HepG2 (cell line): Measurements from ENCODE around the gene ACOT9. TPM values are rescaled to one million over a fixed set of nuclear protein-coding genes. Genes with fewer than 3 reads are reported as not detected.
A peak's percentile ranks its signal among the peaks of the same experiment; 100 is the strongest.

ENCODE experiments used
- AGO2 ChIP-seq: fragments of 200-400 bp; formaldehyde crosslinking; optimal IDR thresholded peaks from 2 replicates; pipeline ENCODE3; 2017; ENCODE audit warnings: mild to moderate bottlenecking, low read depth, low read length, moderate library complexity
- ATF4 ChIP-seq, 2 experiments: fragments of 450-650 bp in 1 of 2; sonication (generic) in 1 of 2; formaldehyde crosslinking; IDR thresholded peaks; 2 replicates each; pipeline versions ENCODE4 v1.5.0 to v1.8.0; 2020 to 2022; ENCODE audit warnings: mild to moderate bottlenecking in 1 of 2, missing genetic modification reagents in 1 of 2
- CHD2 ChIP-seq: IDR thresholded peaks from 2 replicates; pipeline ENCODE4 v1.6.1; 2011; ENCODE audit warnings: low read depth, low read length, improper control_type of control experiment
- FIP1L1 ChIP-seq: fragments of 200-400 bp; formaldehyde crosslinking; IDR thresholded peaks from 2 replicates; pipeline ENCODE4 v1.6.1; 2018; ENCODE audit warnings: low read depth, mild to moderate bottlenecking, low read length, moderate library complexity, borderline replicate concordance; ENCODE audit not compliant: insufficient read depth
- MXI1 ChIP-seq: IDR thresholded peaks from 3 replicates; pipeline ENCODE4 v1.6.1; 2012; ENCODE audit warnings: low read depth, low read length, inconsistent platforms, borderline replicate concordance
- MYNN ChIP-seq: sonication (generic); formaldehyde crosslinking; IDR thresholded peaks from 2 replicates; pipeline ENCODE4 v1.4.0; 2020; ENCODE audit warnings: mild to moderate bottlenecking, low read depth, missing genetic modification reagents
- NFYB ChIP-seq: sonication (generic); formaldehyde crosslinking; IDR thresholded peaks from 2 replicates; pipeline ENCODE4 v1.4.0; 2020; ENCODE audit warnings: missing genetic modification reagents
- NRL ChIP-seq: sonication (generic); formaldehyde crosslinking; IDR thresholded peaks from 2 replicates; pipeline ENCODE4 v1.5.0; 2020; ENCODE audit warnings: missing genetic modification reagents, mild to moderate bottlenecking, moderate library complexity, borderline replicate concordance
- PHF5A ChIP-seq: IDR thresholded peaks from one replicate; pipeline ENCODE4 v1.6.1; 2018; ENCODE audit warnings: low read depth, missing genetic modification reagents; ENCODE audit not compliant: unreplicated experiment
- PPARG ChIP-seq: conservative IDR thresholded peaks from 2 replicates; pipeline ENCODE4 v1.6.1; 2016; ENCODE audit warnings: missing biosample characterization, missing genetic modification reagents
- RARA ChIP-seq: IDR thresholded peaks from 2 replicates; pipeline ENCODE4 v1.6.1; 2016; ENCODE audit warnings: missing genetic modification reagents, missing compliant biosample characterization
- RXRB ChIP-seq: IDR thresholded peaks from 2 replicates; pipeline ENCODE4 v1.6.1; 2016; ENCODE audit warnings: borderline replicate concordance, missing genetic modification reagents, missing compliant biosample characterization
- TEAD3 ChIP-seq: optimal IDR thresholded peaks from 2 replicates; pipeline ENCODE3; 2016; ENCODE audit warnings: borderline replicate concordance
- TFE3 ChIP-seq: IDR thresholded peaks from 2 replicates; pipeline ENCODE4 v1.6.1; 2016
- TRIM22 ChIP-seq: fragments of 450-650 bp; IDR thresholded peaks from 2 replicates; pipeline ENCODE4 v1.6.1; 2017
- ZNF234 ChIP-seq: sonication (generic); formaldehyde crosslinking; conservative IDR thresholded peaks from 2 replicates; pipeline ENCODE4 v1.5.1; 2020; ENCODE audit warnings: mild to moderate bottlenecking, missing genetic modification reagents
- ZNF292 ChIP-seq: sonication (generic); formaldehyde crosslinking; IDR thresholded peaks from 2 replicates; pipeline ENCODE4 v1.8.1; 2022; ENCODE audit warnings: mild to moderate bottlenecking, low read depth, missing genetic modification reagents, borderline replicate concordance
- polyA plus RNA-seq, 8 experiments: library from polyadenylated mRNA; depleted of rRNA in 3 of 8; stranded (reverse) in 7 of 8; unstranded in 1 of 8; fragments of >200 nt; fragmentation: Illumina TruSeq in 4 of 8; extraction: Trizol in 4 of 8; gene quantifications; 2 replicates each; pipeline versions ENCODE4 v1.2.1 to v1.2.3, GENCODE V29; 2011 to 2016; ENCODE audit warnings: low read depth in 4 of 8, missing spikeins in 1 of 8, mixed read lengths in 1 of 8; ENCODE audit not compliant: insufficient read depth in 1 of 8
- total RNA-seq, 5 experiments: library from RNA; depleted of rRNA; stranded (reverse); fragments of >200 nt; fragmentation: Illumina TruSeq; extraction: Trizol; gene quantifications; 2 replicates each; pipeline ENCODE4 v1.2.3, GENCODE V29; 2016; ENCODE audit warnings: low read depth in 1 of 5
- TF ChIP-seq, protein P1 (sequence below): sonication (generic); formaldehyde crosslinking; IDR thresholded peaks from 2 replicates; pipeline ENCODE4 v1.4.0; 2020; ENCODE audit warnings: mild to moderate bottlenecking, missing genetic modification reagents, borderline replicate concordance
- TF ChIP-seq, protein P2 (sequence below): IDR thresholded peaks from 2 replicates; pipeline ENCODE4 v1.6.1; 2016; ENCODE audit warnings: low read depth

Gene ACOT9
- total and polyA plus RNA-seq, 2 of the 13 experiments (the other 11 are each of a cell fraction or from before 2014, with no cell fraction given) = 33.3 to 36.9 TPM

DNA sequence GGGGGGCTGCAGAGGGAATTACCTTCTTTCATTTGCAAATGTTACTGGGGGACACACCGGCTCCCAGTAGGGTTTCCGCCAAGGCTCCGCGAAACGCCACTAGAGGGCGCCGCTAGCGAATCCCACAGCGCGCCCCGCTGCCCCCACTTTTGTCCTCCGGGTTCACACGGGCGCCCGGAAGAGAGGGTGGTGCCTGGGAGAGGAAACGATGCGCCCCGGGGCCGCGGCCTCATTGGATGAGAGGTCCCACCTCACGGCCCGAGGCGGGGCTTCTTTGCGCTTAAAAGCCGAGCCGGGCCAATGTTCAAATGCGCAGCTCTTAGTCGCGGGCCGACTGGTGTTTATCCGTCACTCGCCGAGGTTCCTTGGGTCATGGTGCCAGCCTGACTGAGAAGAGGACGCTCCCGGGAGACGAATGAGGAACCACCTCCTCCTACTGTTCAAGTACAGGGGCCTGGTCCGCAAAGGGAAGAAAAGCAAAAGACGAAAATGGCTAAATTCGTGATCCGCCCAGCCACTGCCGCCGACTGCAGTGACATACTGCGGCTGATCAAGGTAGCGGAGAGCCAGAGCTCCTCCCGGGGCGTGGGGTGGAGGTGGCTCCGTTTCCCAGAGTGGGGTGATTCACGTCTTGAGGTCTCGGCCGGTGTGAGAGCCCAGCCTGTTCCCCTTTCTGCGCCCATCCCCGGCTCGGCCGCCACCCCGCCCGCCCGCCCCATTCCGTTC is 40.0 kb upstream of the ACOT9 start, which contains the start of gene SAT1 (continued):
- TF ChIP-seq, protein P1, sequence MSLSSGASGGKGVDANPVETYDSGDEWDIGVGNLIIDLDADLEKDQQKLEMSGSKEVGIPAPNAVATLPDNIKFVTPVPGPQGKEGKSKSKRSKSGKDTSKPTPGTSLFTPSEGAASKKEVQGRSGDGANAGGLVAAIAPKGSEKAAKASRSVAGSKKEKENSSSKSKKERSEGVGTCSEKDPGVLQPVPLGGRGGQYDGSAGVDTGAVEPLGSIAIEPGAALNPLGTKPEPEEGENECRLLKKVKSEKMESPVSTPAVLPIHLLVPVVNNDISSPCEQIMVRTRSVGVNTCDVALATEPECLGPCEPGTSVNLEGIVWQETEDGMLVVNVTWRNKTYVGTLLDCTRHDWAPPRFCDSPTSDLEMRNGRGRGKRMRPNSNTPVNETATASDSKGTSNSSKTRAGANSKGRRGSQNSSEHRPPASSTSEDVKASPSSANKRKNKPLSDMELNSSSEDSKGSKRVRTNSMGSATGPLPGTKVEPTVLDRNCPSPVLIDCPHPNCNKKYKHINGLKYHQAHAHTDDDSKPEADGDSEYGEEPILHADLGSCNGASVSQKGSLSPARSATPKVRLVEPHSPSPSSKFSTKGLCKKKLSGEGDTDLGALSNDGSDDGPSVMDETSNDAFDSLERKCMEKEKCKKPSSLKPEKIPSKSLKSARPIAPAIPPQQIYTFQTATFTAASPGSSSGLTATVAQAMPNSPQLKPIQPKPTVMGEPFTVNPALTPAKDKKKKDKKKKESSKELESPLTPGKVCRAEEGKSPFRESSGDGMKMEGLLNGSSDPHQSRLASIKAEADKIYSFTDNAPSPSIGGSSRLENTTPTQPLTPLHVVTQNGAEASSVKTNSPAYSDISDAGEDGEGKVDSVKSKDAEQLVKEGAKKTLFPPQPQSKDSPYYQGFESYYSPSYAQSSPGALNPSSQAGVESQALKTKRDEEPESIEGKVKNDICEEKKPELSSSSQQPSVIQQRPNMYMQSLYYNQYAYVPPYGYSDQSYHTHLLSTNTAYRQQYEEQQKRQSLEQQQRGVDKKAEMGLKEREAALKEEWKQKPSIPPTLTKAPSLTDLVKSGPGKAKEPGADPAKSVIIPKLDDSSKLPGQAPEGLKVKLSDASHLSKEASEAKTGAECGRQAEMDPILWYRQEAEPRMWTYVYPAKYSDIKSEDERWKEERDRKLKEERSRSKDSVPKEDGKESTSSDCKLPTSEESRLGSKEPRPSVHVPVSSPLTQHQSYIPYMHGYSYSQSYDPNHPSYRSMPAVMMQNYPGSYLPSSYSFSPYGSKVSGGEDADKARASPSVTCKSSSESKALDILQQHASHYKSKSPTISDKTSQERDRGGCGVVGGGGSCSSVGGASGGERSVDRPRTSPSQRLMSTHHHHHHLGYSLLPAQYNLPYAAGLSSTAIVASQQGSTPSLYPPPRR (CRISPR knock-in tag) = no peak
- TF ChIP-seq, protein P2, sequence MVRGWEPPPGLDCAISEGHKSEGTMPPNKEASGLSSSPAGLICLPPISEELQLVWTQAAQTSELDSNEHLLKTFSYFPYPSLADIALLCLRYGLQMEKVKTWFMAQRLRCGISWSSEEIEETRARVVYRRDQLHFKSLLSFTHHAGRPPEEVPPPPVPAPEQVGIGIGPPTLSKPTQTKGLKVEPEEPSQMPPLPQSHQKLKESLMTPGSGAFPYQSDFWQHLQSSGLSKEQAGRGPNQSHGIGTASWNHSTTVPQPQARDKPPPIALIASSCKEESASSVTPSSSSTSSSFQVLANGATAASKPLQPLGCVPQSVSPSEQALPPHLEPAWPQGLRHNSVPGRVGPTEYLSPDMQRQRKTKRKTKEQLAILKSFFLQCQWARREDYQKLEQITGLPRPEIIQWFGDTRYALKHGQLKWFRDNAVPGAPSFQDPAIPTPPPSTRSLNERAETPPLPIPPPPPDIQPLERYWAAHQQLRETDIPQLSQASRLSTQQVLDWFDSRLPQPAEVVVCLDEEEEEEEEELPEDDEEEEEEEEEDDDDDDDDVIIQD (CRISPR knock-in tag) = peak; percentile 75; the same call in 1 of the 2 replicates
- TF ChIP-seq PPARG (CRISPR knock-in tag) = 0 out of 2 replicates have a peak, but pooled peaks have one; percentile 9
- no peak for TF ChIP-seq PHF5A (CRISPR knock-in tag)
- 0 out of 2 replicates have a peak, but pooled peaks have one; percentile 23 for TF ChIP-seq NRL
- 0 out of 2 replicates have a peak, but pooled peaks have one; percentile 18 for TF ChIP-seq TFE3
- TF ChIP-seq CHD2 = no peak
- TF ChIP-seq FIP1L1 = no peak
- peak in 1 of 2 experiments; percentile 61; a peak in 1 of 4 replicates for TF ChIP-seq ATF4 (CRISPR knock-in tag; IDR thresholded peaks at IDR 0.05)
- TF ChIP-seq MYNN (CRISPR knock-in tag) = 0 out of 2 replicates have a peak, but pooled peaks have one; percentile 42
- TF ChIP-seq RXRB (CRISPR knock-in tag) = peak; percentile 58; the same call in 1 of the 2 replicates
- no peak; the same call in 2 of the 3 replicates for TF ChIP-seq MXI1
- TF ChIP-seq ZNF292 (CRISPR knock-in tag) = no peak
- no peak for TF ChIP-seq TEAD3
- peak; percentile 89 for TF ChIP-seq AGO2
- TF ChIP-seq RARA (CRISPR knock-in tag) = peak; percentile 62
- TF ChIP-seq TRIM22 = no peak
- TF ChIP-seq ZNF234 (CRISPR knock-in tag) = no peak
- TF ChIP-seq NFYB (CRISPR knock-in tag) = peak; percentile 81
